ENCODE measurements around the gene CNTN1.
A peak's percentile ranks its signal among the peaks of the same experiment; 100 is the strongest.

Gene CNTN1

DNA sequence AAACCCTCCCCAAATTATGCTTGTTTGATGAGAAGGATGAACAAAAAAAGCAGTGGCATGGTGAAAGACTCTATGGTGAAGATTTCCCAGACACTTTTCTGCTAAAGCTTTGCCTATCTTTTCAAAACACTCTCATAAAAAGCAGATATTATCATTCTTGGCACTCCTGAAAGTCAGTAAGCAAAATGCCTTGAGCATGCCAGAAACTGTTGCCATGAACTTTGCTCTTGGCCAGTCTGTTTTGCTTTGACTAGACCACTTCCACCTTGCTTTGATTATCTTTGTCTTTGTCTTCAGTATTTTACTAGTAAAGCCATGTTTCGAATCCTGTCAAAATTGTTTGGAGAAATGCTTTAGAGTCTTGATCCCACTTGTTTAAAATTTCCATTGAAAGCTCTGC is 110.4 kb downstream of the CNTN1 start:
- no peaks in the 10 kb centered on the region for H3K9me3 ChIP-seq (ENCODE audit: low read length)
- no peaks in the 10 kb centered on the region for H3K36me3 ChIP-seq (ENCODE audit: insufficient read depth, low read length)
- H2AFZ ChIP-seq (ENCODE audit: low read depth, low read length) = no peak overlapping the region
- no peaks in the 10 kb centered on the region for H3K4me1 ChIP-seq (ENCODE audit: insufficient read depth, low read length)
- no peak overlapping the region for H3K4me3 ChIP-seq (ENCODE audit: low read length)
- no peaks in the 10 kb centered on the region for H3K27me3 ChIP-seq (ENCODE audit: insufficient read depth, low read length)

DNA sequence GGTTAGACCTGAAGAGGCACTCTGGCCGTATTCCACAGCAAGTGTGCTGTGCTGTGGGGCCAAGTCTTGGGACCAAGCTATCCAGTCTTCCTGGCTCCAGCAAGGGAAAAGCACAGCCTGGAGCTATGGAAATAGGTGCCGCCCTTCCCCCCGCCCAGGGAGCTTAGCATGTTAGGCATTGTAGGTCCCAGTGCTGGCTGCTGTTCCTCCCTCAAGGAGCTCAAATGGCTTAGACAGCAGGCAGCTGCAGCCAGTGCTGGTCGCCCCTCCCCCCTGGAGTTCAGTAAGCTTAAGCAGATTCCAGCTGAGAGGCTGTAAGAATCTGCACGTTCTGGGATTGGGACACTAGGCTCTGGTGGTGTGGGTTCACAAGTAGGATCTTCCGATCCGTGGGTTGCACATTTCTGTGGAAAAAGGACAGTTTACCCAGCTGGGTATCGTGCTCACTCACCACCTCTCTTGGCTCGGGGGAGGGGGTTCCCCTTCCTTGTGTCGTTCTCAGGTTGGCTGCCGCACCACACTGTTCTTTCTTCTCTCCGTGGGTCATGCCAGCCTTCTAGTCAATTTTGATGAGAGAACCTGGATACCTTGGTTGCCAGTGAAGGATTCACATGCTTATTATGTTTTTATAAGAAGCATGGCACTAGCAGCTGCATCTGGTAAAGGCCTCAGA is 127.3 kb downstream of the CNTN1 start:
- no peak overlapping the region for H3K4me3 ChIP-seq (ENCODE audit: low read length)
- H3K4me1 ChIP-seq (ENCODE audit: insufficient read depth, low read length) = no peaks in the 10 kb centered on the region

DNA sequence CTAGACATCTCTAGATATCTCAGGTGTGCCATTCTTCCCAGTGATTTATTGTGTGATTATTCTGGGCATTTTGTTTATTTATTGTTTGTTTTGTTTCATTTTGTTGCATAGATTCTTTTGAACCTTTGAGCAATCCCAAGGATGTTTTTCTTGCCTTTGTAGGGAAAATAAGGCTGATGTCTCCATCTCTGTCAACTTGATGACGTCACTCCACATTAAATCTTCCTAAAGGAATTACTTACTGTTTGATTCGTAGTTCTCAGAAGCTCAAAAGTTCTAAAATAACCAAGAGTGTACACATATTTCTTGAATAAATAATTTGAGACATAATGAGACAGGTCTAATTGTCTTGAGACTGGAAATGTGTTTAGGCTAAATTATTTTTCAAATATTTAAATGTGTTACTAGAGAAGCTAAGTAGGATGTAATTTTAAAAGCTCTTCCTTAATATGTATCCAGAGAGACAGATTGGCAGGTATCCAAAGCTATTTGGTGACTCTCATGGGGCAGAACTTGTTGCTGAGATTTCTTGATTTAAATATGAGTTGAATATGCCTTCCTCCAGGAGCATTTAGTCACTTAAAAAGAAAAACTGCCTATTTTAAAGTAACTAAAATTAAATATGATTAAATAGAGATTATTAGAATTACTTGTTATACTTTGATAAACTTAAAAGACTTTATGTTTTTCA is 128.7 kb downstream of the CNTN1 start:
- Histone ChIP-seq H3K4me1 (ENCODE audit: insufficient read depth, low read length) (no peaks in the 10 kb centered on the region), H3K36me3 (ENCODE audit: insufficient read depth, low read length) (no peaks in the 10 kb centered on the region), H3K27me3 (ENCODE audit: insufficient read depth, low read length) (no peaks in the 10 kb centered on the region), H2AFZ (ENCODE audit: low read depth, low read length) (no peak overlapping the region), H3K4me3 (ENCODE audit: low read length) (no peak overlapping the region), H3K9me3 (ENCODE audit: low read length) (no peaks in the 10 kb centered on the region)

More for the DNA sequence above, 127.3 kb downstream of the CNTN1 start:
- Histone ChIP-seq H2AFZ (ENCODE audit: low read depth, low read length) (no peak overlapping the region), H3K36me3 (ENCODE audit: insufficient read depth, low read length) (no peaks in the 10 kb centered on the region), H3K27me3 (ENCODE audit: insufficient read depth, low read length) (no peaks in the 10 kb centered on the region), H3K9me3 (ENCODE audit: low read length) (no peaks in the 10 kb centered on the region)

DNA sequence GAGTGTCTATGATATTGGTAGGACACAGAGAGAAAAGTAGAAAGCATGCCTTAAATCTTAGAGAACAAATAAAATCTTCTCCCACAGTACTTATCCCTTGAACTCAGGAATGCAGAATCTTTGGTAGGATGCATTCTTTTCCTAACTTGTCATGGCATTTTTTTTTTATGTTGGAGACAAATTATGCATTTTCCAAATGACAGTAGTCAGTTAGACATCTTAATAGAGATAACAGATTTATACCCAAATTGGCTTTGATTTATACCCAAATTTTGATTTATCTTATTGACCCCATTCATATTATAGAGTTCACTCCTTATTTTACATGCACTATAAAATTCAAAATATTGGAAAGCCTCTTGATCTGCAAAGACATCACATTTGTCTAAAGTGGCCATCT is 132.9 kb downstream of the CNTN1 start:
- Histone ChIP-seq H3K4me1 (ENCODE audit: insufficient read depth, low read length) (no peaks in the 10 kb centered on the region), H3K36me3 (ENCODE audit: insufficient read depth, low read length) (no peaks in the 10 kb centered on the region), H3K9me3 (ENCODE audit: low read length) (no peaks in the 10 kb centered on the region), H2AFZ (ENCODE audit: low read depth, low read length) (no peak overlapping the region), H3K4me3 (ENCODE audit: low read length) (no peak overlapping the region), H3K27me3 (ENCODE audit: insufficient read depth, low read length) (no peaks in the 10 kb centered on the region)

DNA sequence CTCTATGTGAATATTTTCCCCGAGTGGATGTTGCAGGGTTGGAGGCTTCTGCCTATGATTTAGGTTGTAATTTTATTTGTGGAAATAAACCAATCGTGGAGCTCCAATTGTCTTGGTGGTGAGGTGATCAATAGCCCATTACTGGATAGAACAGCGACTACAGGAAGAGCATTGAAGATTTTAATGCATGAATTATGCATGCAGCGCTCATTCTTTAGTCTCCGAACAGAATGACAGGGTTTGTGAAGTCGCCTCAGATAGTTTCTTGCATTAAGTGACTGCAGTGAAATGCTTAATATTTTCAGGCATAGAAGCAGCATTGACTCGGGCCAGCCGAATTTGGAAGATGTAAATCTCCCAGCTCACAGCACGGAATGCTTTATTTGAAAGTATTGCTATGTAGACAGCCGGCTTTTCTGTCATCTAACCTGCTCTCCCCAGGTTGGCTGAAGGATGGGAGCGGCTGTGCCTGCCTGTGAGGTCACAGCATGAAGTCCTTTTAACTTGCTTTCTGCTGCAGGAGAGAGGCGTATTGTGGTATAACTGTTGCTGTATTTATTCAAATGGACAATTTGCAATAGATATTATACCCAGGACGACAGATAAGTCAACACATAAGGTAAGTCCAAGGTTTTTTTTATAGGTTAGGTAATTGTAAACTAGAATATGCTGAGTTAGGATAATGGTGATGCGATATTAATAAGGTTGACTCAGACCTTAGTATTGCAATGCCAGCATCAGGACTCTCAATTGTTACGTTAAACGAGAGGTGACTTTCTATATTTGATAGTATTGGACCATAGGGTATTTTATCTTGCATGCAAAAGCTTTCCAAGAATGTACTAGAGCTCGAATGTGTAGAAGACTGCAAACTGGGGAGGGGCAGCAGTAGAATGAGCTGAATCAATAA is 135.7 kb downstream of the CNTN1 start:
- Histone ChIP-seq H3K9me3 (ENCODE audit: low read length) (no peaks in the 10 kb centered on the region), H2AFZ (ENCODE audit: low read depth, low read length) (peak overlapping the region; percentile 3), H3K4me1 (ENCODE audit: insufficient read depth, low read length) (no peaks in the 10 kb centered on the region), H3K4me3 (ENCODE audit: low read length) (no peak overlapping the region), H3K27me3 (ENCODE audit: insufficient read depth, low read length) (no peaks in the 10 kb centered on the region), H3K36me3 (ENCODE audit: insufficient read depth, low read length) (no peaks in the 10 kb centered on the region)

DNA sequence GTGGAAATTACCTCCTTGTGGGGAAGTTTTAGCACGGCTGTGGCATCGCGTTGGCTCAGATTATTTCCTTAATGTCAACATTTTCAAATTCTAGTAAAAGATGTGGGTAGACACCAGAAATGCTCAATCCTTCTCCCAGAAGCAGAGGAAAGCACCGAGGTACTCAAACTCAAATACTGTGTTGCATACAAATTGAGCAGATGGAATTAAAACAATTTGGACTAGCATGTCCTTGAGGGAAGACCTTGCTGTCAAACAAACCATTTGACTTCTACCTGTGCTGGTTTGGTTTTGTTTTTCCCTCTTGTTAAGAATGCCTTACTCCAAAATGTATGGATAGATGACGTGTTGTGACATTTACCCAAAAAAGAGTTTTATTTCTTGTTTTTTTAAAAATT is 136.4 kb downstream of the CNTN1 start:
- no peaks in the 10 kb centered on the region for H3K9me3 ChIP-seq (ENCODE audit: low read length)
- H3K4me1 ChIP-seq (ENCODE audit: insufficient read depth, low read length) = no peaks in the 10 kb centered on the region
- no peaks in the 10 kb centered on the region for H3K27me3 ChIP-seq (ENCODE audit: insufficient read depth, low read length)
- H3K36me3 ChIP-seq (ENCODE audit: insufficient read depth, low read length) = no peaks in the 10 kb centered on the region
- H3K4me3 ChIP-seq (ENCODE audit: low read length) = no peak overlapping the region
- H2AFZ ChIP-seq (ENCODE audit: low read depth, low read length) = no peak overlapping the region

DNA sequence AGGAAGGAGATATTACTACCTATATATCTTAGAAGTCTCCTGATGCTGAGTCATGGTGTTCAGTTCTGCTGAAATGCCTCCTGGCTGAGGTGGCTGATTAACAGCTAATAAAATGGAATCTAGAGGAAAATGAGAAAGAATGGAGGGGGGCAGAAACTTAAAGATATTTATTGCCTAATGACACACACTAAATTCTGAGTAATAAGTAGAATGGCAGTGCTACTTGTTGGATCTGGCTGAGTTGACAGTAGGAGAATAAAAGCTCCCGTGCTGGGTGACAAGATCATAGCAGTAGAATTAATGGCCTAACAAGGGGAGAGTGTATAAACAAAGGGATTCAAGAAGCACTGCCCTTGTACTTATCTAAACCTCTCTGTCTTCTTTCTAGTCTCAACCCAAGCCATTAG is 137.5 kb downstream of the CNTN1 start:
- Histone ChIP-seq H3K27me3 (ENCODE audit: insufficient read depth, low read length) (no peaks in the 10 kb centered on the region), H3K4me1 (ENCODE audit: insufficient read depth, low read length) (no peaks in the 10 kb centered on the region), H3K36me3 (ENCODE audit: insufficient read depth, low read length) (no peaks in the 10 kb centered on the region), H2AFZ (ENCODE audit: low read depth, low read length) (no peak overlapping the region), H3K9me3 (ENCODE audit: low read length) (no peaks in the 10 kb centered on the region), H3K4me3 (ENCODE audit: low read length) (no peak overlapping the region)

DNA sequence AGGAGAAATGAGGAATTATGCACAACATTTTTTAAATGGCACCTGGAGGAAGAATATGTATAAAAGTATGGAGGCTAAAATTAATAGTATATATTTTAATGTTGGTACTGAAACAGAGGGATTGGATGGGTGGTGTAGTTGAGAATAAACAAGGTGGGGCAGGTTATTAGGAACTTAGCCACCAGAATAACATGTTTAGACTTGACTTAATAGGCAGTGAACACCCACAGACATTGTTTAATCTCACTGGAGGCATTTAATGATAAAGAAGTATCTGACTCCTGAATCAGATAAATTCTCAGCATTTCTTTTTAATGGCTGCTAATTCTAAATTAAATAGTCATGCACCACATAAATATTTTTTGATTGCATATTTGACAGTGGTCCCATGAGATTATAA is 139.7 kb downstream of the CNTN1 start:
- Histone ChIP-seq H3K4me3 (ENCODE audit: low read length) (no peak overlapping the region), H2AFZ (ENCODE audit: low read depth, low read length) (no peak overlapping the region)

DNA sequence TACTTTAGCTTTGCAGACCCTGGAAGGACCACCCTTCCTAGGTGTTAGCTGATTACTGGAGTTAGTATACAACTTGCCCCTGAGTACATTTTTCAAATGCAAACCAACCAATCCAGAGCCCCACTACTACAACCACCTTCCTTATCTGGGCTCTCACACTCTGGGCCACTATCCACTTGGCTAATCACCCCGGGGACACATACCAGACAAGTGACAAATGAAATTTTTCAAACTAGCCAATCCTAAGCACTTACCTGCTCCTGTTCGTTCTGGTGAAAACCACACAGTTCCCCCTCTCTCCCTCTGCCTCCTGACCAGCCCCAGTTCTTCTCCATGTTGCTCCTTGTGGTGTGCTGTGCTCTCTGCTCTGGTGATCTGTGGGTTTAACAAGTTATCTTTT is 140.4 kb downstream of the CNTN1 start:
- Histone ChIP-seq H3K4me1 (ENCODE audit: insufficient read depth, low read length) (no peaks in the 10 kb centered on the region), H3K27me3 (ENCODE audit: insufficient read depth, low read length) (no peaks in the 10 kb centered on the region), H2AFZ (ENCODE audit: low read depth, low read length) (no peak overlapping the region), H3K36me3 (ENCODE audit: insufficient read depth, low read length) (no peaks in the 10 kb centered on the region), H3K9me3 (ENCODE audit: low read length) (no peaks in the 10 kb centered on the region), H3K4me3 (ENCODE audit: low read length) (no peak overlapping the region)

More for the DNA sequence above, 139.7 kb downstream of the CNTN1 start:
- Histone ChIP-seq H3K9me3 (ENCODE audit: low read length) (no peaks in the 10 kb centered on the region), H3K36me3 (ENCODE audit: insufficient read depth, low read length) (no peaks in the 10 kb centered on the region), H3K4me1 (ENCODE audit: insufficient read depth, low read length) (no peaks in the 10 kb centered on the region), H3K27me3 (ENCODE audit: insufficient read depth, low read length) (no peaks in the 10 kb centered on the region)

DNA sequence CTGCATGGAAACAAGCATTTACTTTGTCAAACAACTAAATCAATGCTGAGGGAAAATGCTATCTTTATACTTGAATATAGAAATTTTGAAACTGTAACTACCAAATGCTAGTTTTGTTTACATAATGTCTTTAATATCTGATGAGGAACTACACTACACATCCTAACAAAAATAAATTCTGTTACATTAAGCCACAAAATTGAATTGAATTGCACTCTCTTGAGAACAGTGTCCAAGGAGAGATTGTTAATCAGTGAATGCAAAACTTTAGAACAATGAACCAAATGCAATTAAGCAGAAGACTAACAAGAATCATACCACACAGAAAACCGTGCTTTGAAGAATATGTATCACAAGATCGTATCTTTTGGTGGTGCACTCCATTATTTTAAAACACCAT is 141.6 kb downstream of the CNTN1 start:
- no peak overlapping the region for H2AFZ ChIP-seq (ENCODE audit: low read depth, low read length)
- H3K4me1 ChIP-seq (ENCODE audit: insufficient read depth, low read length) = no peaks in the 10 kb centered on the region
- H3K9me3 ChIP-seq (ENCODE audit: low read length) = no peaks in the 10 kb centered on the region
- no peak overlapping the region for H3K4me3 ChIP-seq (ENCODE audit: low read length)
- no peaks in the 10 kb centered on the region for H3K36me3 ChIP-seq (ENCODE audit: insufficient read depth, low read length)
- no peaks in the 10 kb centered on the region for H3K27me3 ChIP-seq (ENCODE audit: insufficient read depth, low read length)

DNA sequence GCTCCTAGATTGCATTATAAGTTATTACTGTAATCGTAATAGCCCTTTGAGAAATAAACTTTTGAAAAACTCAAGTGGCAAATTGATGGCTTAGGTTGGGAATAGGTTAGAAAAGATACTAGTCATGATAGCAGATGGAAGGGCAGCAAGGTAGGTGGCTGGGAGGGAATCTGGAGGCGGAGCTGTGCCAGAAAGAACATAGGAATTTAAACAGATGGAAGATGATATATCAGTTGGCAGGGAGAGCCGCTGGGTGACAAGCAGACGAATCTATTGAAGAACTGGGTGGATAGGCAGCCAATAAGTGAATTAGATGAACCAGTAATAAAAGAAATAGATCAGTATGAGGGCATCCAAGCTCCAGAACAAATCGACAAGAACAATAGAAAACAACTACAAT is 142.1 kb downstream of the CNTN1 start:
- H3K4me1 ChIP-seq (ENCODE audit: insufficient read depth, low read length) = no peaks in the 10 kb centered on the region
- no peaks in the 10 kb centered on the region for H3K36me3 ChIP-seq (ENCODE audit: insufficient read depth, low read length)
- H3K4me3 ChIP-seq (ENCODE audit: low read length) = no peak overlapping the region
- no peak overlapping the region for H2AFZ ChIP-seq (ENCODE audit: low read depth, low read length)
- H3K27me3 ChIP-seq (ENCODE audit: insufficient read depth, low read length) = no peaks in the 10 kb centered on the region
- H3K9me3 ChIP-seq (ENCODE audit: low read length) = no peaks in the 10 kb centered on the region

DNA sequence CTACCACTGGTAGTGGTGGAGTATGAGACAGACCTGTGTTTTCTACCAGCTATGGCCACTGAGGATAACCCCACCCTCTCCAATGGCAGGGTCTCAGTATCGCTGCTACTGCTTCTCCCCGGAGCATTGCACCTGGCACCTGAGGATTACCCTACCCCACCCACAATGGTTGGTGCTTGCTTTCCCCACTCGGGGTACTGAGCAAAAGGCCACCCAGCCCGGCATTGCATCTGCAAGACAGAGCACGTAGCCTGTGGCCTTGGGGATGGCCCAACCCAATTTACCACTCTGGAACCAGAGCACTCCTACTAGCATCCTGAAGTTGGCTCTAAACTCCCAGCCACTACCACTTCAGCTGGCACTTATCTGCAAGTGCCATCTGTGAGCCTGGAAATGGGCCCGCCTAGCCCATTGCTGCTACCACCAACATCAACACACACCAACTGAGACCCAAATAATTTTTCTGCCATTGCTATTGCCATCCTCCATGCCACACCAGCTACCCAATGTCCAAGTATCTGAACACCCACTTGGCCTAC is 145.7 kb downstream of the CNTN1 start:
- H3K27me3 ChIP-seq (ENCODE audit: insufficient read depth, low read length) = no peaks in the 10 kb centered on the region
- H3K4me1 ChIP-seq (ENCODE audit: insufficient read depth, low read length) = no peaks in the 10 kb centered on the region
- no peaks in the 10 kb centered on the region for H3K9me3 ChIP-seq (ENCODE audit: low read length)
- H2AFZ ChIP-seq (ENCODE audit: low read depth, low read length) = no peak overlapping the region
- no peaks in the 10 kb centered on the region for H3K36me3 ChIP-seq (ENCODE audit: insufficient read depth, low read length)
- H3K4me3 ChIP-seq (ENCODE audit: low read length) = no peak overlapping the region

DNA sequence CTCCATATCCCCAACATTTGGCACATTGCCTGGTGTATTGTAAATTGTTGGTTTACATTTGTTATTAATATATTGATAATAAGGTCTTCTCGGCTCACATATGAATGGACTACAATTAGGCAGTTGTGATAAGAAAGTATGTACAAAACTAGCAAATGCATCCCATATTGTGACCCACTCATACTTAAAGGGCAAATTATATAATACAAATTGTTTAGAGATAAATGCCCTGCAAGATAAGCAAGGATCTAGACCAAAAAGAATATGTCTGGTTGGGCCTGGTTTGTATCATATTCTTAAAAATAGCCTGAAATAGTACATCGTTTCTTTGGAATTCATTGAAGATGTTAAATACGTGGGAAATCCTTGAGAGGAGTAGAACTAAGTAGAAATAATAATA is 151.3 kb downstream of the CNTN1 start:
- no peaks in the 10 kb centered on the region for H3K9me3 ChIP-seq (ENCODE audit: low read length)
- H3K4me1 ChIP-seq (ENCODE audit: insufficient read depth, low read length) = no peaks in the 10 kb centered on the region
- no peak overlapping the region for H2AFZ ChIP-seq (ENCODE audit: low read depth, low read length)
- H3K27me3 ChIP-seq (ENCODE audit: insufficient read depth, low read length) = no peaks in the 10 kb centered on the region
- no peaks in the 10 kb centered on the region for H3K36me3 ChIP-seq (ENCODE audit: insufficient read depth, low read length)
- H3K4me3 ChIP-seq (ENCODE audit: low read length) = no peak overlapping the region
